ENCODE results near the gene SGSM1.

GRCh38 chr22:24968066-24968561 lies 162.1 kb downstream of the SGSM1 start:
- TF ChIP-seq CTCF (IDR thresholded peaks at IDR 0.05; ENCODE audit: low read depth, low read length) (no peak), POLR2A (IDR thresholded peaks at IDR 0.05; ENCODE audit: extremely low read depth, insufficient read length) (no peak), MAX (IDR thresholded peaks at IDR 0.05; ENCODE audit: low read depth, low read length) (no peak), MYC (IDR thresholded peaks at IDR 0.05; ENCODE audit: low read depth, low read length) (no peak)

All from NB4 (cell line).